Psoas muscle (tissue), 8 donors: Measurements from ENCODE around the gene LRP1-AS. TPM values are rescaled to one million over a fixed set of nuclear protein-coding genes. Genes with fewer than 3 reads are reported as not detected.
A peak's percentile ranks its signal among the peaks of the same experiment; 100 is the strongest.

Source experiments
- ATAC-seq, 4 donors: fragments of 200-7000 bp; cut with Tn5 transposase; one replicate each; pipeline ENCODE4 v1.9.1; 2020; ENCODE audit warnings: moderate library complexity in 3 of 4, mild to moderate bottlenecking in 2 of 4
- DNase-seq, 2 donors: peaks; one replicate each; pipeline ENCODE4 v3.0.0-alpha.2; 2020
- H3K27ac ChIP-seq: fragments of 200-600 bp; one replicate; pipeline ENCODE4 v1.8.0; 2022
- H3K27me3 ChIP-seq, 3 donors: fragments of 200-600 bp in 1 of 3; one replicate each; pipeline versions ENCODE4 v1.6.1 to v1.8.0; 2013 to 2022; ENCODE audit warnings: low read length in 2 of 3, mild to moderate bottlenecking in 2 of 3, moderate library complexity in 1 of 3; ENCODE audit not compliant: insufficient read depth in 3 of 3
- H3K36me3 ChIP-seq, 2 donors: fragments of 200-600 bp in 1 of 2; one replicate each; pipeline versions ENCODE4 v1.6.1 to v1.8.0; 2013 to 2022; ENCODE audit warnings: low read depth in 1 of 2, mild to moderate bottlenecking in 1 of 2, moderate library complexity in 1 of 2; ENCODE audit not compliant: insufficient read depth in 1 of 2
- H3K4me1 ChIP-seq: fragments of 200-600 bp; one replicate; pipeline ENCODE4 v1.8.0; 2022
- H3K4me3 ChIP-seq: fragments of 200-600 bp; one replicate; pipeline ENCODE4 v1.8.0; 2022; ENCODE audit warnings: mild to moderate bottlenecking
- H3K9me3 ChIP-seq: fragments of 200-600 bp; one replicate; pipeline ENCODE4 v1.8.0; 2022
- WGBS, 3 donors: extraction: QIAGEN DNeasy Blood & Tissue Kit; methylation state at CpG; one replicate each; pipeline versions ENCODE4 v1.1.6 to v1.1.7; 2013; 5-methylcytosine and 5-hydroxymethylcytosine counted together
- intact Hi-C, 2 donors: fragments of 100-400 bp; cut with DNase I; formaldehyde crosslinking; loops; one replicate each; pipeline versions ENCODE4 v1.11.0 to v1.14.2; 2022
- polyA plus RNA-seq, 3 donors: library from polyadenylated mRNA; stranded (reverse); fragments of 200-250 nt; gene quantifications; one replicate each; pipeline ENCODE4 v1.2.3, GENCODE V29; 2013
- total RNA-seq, 4 donors: library from RNA; stranded (reverse); fragmentation: NEBNext Ultra II Directional in 2 of 4; extraction: Animal tissue kit (Norgen Biotek cat#: 25700) in 2 of 4; gene quantifications; one replicate each; pipeline versions ENCODE4 v1.2.1 to v1.2.4, GENCODE V29; 2021 to 2023
- TF ChIP-seq, protein P1 (sequence below): fragments of 200-600 bp; IDR thresholded peaks from one replicate; pipeline ENCODE4 v1.8.0; 2022; ENCODE audit warnings: antibody characterized with exemption
- donor health status: healthy with polysubstance abuse.
- donor health status: DM: no; HTN: no; CAD: no; lungs with moderate emphysema.
- donor health status: Bipolar disorder and iron deficiency.
- donor health status: healthy.
- donor health status: DM: yes; HTN: yes; CAD: no.
- donor health status: DM: no; HTN: no; CAD: no.
- donor health status: DM: no; HTN: no; CAD: no.
- donor health status: DM: yes; HTN: yes; CAD: no.

Gene LRP1-AS
- total and polyA plus RNA-seq, 7 donors, result not detected

GRCh38 chr12:57173683-57174082, 26.3 kb upstream of the LRP1-AS start:
- Histone ChIP-seq H3K9me3 (no peaks in the 10 kb centered on the region), H3K36me3 (peaks cover 0 to 36% of the 10 kb centered on the region in 2 donors), H3K27ac (no peak overlapping the region), H3K4me1 (no peaks in the 10 kb centered on the region), H3K27me3 (no peaks in the 10 kb centered on the region), H3K4me3 (no peak overlapping the region)
- ATAC-seq, result no peak
- DNase-seq, result no peak
- intact Hi-C loops, result loop anchor here in 1 of 2 donors (2.0 kb wide), 1 partner anchor 49 kb away; no protein-coding TSS in a partner anchor
- TF ChIP-seq, protein P1, sequence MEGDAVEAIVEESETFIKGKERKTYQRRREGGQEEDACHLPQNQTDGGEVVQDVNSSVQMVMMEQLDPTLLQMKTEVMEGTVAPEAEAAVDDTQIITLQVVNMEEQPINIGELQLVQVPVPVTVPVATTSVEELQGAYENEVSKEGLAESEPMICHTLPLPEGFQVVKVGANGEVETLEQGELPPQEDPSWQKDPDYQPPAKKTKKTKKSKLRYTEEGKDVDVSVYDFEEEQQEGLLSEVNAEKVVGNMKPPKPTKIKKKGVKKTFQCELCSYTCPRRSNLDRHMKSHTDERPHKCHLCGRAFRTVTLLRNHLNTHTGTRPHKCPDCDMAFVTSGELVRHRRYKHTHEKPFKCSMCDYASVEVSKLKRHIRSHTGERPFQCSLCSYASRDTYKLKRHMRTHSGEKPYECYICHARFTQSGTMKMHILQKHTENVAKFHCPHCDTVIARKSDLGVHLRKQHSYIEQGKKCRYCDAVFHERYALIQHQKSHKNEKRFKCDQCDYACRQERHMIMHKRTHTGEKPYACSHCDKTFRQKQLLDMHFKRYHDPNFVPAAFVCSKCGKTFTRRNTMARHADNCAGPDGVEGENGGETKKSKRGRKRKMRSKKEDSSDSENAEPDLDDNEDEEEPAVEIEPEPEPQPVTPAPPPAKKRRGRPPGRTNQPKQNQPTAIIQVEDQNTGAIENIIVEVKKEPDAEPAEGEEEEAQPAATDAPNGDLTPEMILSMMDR, result no peak
- WGBS, 3 donors, result 82 to 83% (median 83%) methylated on average over 14 of the region's 14 CpGs

GRCh38 chr12:57173089-57173488, 25.7 kb upstream of the LRP1-AS start:
- no peak for ATAC-seq
- peaks cover 0 to 34% of the 10 kb centered on the region in 2 donors for H3K36me3 ChIP-seq
- intact Hi-C loops, result no loop called here

DNA sequence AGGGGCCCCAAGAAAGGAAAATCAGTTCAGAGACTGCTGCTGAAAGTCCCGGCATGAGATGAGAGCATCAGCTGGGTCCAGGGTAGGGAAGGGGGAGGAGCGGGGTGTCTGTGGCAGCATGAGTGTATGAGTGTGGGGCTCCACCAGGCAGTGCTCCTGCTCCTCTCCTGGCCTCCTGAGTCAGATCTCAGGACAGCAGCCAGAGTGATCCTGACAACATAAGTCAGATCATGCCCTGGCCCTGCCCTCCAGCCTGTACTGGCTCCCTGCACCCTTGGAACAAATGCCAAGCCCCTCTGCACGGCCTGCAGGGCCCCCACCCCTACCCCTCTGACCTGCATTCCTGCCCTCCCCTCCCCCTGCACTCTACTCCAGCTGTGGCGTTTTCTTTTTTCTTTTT, 24.2 kb upstream of the LRP1-AS start:
- Histone ChIP-seq H3K4me1 (no peaks in the 10 kb centered on the region), H3K27me3 (no peaks in the 10 kb centered on the region), H3K27ac (no peak overlapping the region), H3K4me3 (no peak overlapping the region), H3K36me3 (peaks cover 0 to 34% of the 10 kb centered on the region in 2 donors), H3K9me3 (no peaks in the 10 kb centered on the region)
- no peak for DNase-seq
- 24 to 46% (median 26%) methylated on average over 4 of the region's 4 CpGs for WGBS, 3 donors
- peak in 3 of 4 donors; percentile 30 to 48 (median 33) for ATAC-seq
- TF ChIP-seq, protein P1, result no peak
- intact Hi-C loops, result no loop called here

More at GRCh38 chr12:57173089-57173488, 25.7 kb upstream of the LRP1-AS start:
- Histone ChIP-seq H3K4me3 (no peak overlapping the region), H3K27ac (no peak overlapping the region), H3K27me3 (no peaks in the 10 kb centered on the region), H3K4me1 (no peaks in the 10 kb centered on the region), H3K9me3 (no peaks in the 10 kb centered on the region)
- WGBS, 3 donors, result 63 to 79% (median 69%) methylated on average over 10 to 11 of the region's 11 CpGs
- no peak for DNase-seq
- TF ChIP-seq, protein P1, result peak; percentile 34

DNA sequence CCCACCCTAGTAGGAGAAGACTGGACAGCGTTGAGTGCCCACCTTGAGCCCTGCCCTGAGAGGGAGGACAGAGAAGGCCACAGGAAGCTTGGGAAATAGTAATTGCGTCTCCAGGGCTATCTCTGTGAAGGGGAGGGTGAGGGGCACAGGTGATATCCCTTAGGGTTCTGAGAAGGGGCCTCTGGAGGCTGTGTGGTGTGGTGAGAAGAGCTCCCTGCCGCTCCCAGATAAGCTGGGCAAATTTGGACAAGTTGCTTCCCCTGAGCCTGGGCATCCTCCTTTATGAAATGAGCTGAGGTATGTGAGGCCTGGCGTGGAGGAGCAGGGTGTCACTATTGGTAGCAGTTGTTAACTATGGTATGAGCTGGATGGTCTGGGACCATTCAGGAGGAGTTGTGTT, 23.5 kb upstream of the LRP1-AS start:
- Histone ChIP-seq H3K27me3 (no peaks in the 10 kb centered on the region), H3K9me3 (no peaks in the 10 kb centered on the region), H3K4me1 (no peaks in the 10 kb centered on the region), H3K4me3 (no peak overlapping the region), H3K27ac (no peak overlapping the region), H3K36me3 (peaks cover 0 to 36% of the 10 kb centered on the region in 2 donors)
- ATAC-seq (no peak), DNase-seq (no peak)
- intact Hi-C loops, result no loop called here
- TF ChIP-seq, protein P1, result no peak
- WGBS, 3 donors, result 88 to 93% (median 90%) methylated on average over 4 of the region's 4 CpGs

GRCh38 chr12:57170408-57170807, 23.0 kb upstream of the LRP1-AS start:
- no peaks in the 10 kb centered on the region for H3K9me3 ChIP-seq
- DNase-seq (no peak), ATAC-seq (no peak)
- TF ChIP-seq, protein P1, result no peak
- H3K36me3 ChIP-seq, result peaks cover 0 to 41% of the 10 kb centered on the region in 2 donors
- H3K4me3 ChIP-seq, result no peak overlapping the region
- no peaks in the 10 kb centered on the region for H3K4me1 ChIP-seq
- whole genome bisulfite sequencing, 3 donors, result 83 to 96% (median 96%) methylated on average over 1 of the region's 1 CpG
- intact Hi-C loops, result no loop called here
- H3K27ac ChIP-seq, result no peak overlapping the region
- no peaks in the 10 kb centered on the region for H3K27me3 ChIP-seq
